ENCODE results near the gene VPS52.

DNA sequence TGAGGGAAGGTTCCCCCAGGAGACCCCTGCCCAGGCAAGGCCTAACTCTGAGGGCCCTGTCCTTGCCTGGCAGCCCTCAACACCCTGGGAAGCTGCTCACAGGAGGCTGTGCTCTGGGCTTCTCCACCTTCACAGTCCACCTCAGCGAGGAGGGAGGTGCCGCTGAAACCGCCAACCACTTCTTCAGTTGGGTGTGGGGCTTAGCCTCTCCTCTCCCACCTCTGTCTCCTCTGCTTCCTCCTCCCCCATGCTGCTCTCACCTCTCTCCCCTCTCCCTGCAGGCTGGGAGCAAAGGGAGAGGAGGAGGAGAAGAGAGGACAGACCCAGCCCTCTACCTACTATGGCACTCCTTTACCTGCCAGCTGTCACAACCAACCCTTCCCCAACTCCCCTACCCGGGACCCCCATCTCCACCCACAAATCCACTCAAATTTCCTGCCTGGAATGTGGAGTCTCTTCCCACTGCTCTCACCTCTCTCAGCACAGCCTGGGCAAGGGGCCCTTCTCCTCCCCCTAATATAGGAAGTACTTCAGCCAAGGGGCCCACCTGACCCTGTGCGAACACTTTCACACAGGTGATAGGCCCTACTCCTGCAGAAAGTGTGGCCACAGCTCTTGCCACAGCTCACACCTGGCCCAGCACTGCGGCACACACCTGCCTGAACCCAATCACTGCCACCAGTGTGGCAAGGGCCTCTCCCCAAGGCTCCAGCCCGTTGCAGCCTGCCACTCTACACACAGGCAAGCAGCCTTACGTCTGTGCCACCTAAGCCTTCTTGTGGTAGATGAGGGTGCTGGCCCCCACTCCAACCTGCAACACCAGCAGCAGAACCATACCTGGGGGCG lies 56.2 kb downstream of the VPS52 start:
- no peak for TF ChIP-seq EZH2phosphoT487 (IDR thresholded peaks at IDR 0.05; ENCODE audit: borderline replicate concordance)
- no peak for TF ChIP-seq CTCF (IDR thresholded peaks at IDR 0.05 in 2 of 3, conservative IDR thresholded peaks at IDR 0.05 in 1 of 3; ENCODE audit: borderline replicate concordance in 1 of 3, insufficient read depth in 1 of 3, low read depth in 2 of 3, low read length in 2 of 3)
- no peak for TF ChIP-seq POLR2A (IDR thresholded peaks at IDR 0.05; ENCODE audit: borderline replicate concordance, extremely low read depth, insufficient read depth, insufficient read length)
- no peak for TF ChIP-seq MAX (IDR thresholded peaks at IDR 0.05)
- no peak for TF ChIP-seq TCF7L2 (IDR thresholded peaks at IDR 0.05; ENCODE audit: borderline replicate concordance, extremely low read depth, insufficient read depth, insufficient read length)
- no peak for TF ChIP-seq FOSL1 (IDR thresholded peaks at IDR 0.05; ENCODE audit: low read depth)
- TF ChIP-seq, protein P1, sequence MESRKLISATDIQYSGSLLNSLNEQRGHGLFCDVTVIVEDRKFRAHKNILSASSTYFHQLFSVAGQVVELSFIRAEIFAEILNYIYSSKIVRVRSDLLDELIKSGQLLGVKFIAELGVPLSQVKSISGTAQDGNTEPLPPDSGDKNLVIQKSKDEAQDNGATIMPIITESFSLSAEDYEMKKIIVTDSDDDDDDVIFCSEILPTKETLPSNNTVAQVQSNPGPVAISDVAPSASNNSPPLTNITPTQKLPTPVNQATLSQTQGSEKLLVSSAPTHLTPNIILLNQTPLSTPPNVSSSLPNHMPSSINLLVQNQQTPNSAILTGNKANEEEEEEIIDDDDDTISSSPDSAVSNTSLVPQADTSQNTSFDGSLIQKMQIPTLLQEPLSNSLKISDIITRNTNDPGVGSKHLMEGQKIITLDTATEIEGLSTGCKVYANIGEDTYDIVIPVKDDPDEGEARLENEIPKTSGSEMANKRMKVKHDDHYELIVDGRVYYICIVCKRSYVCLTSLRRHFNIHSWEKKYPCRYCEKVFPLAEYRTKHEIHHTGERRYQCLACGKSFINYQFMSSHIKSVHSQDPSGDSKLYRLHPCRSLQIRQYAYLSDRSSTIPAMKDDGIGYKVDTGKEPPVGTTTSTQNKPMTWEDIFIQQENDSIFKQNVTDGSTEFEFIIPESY (IDR thresholded peaks at IDR 0.05; ENCODE audit: extremely low read depth, insufficient replicate concordance, low read length) = no peak
- no peak for TF ChIP-seq ZFX (IDR thresholded peaks at IDR 0.05)
- no peak for TF ChIP-seq CBX3 (IDR thresholded peaks at IDR 0.05; ENCODE audit: low read depth)

Data from HCT116 (cell line).